Endothelial cell of umbilical vein (primary cell): ENCODE data around the gene PPP2R3C. TPM values are rescaled to one million over a fixed set of nuclear protein-coding genes. Genes with fewer than 3 reads are reported as not detected.

Source experiments
- BruUV-seq: library from RNA; stranded (reverse); fragments of 400-500 nt; replicated peaks from 2 replicates; lab custom pipeline; 2021; lab: Mats Ljungman, UMichigan
- CTCF ChIA-PET: fragments of 300-600, 350-600 bp; sonication (Branson Sonifier 250); formaldehyde crosslinking; loops from one replicate; lab custom pipeline; 2021; ENCODE audit warnings: antibody characterized with exemption, inconsistent platforms; lab: Charles Lee
- POLR2A ChIA-PET: fragments of 300-600, 350-600 bp; sonication (Branson Sonifier 250); formaldehyde crosslinking; loops from one replicate; lab custom pipeline; 2021; ENCODE audit warnings: antibody characterized with exemption, inconsistent platforms; lab: Charles Lee
- DNase-seq: peaks from one replicate; pipeline ENCODE4 v3.0.0-alpha.2; 2011; ENCODE audit warnings: low read depth, low spot score
- FAIRE-seq: peaks from 2 replicates; lab custom pipeline; 2011; peaks lifted over from hg19 to GRCh38; lab: Jason Lieb, UNC
- H2AFZ ChIP-seq: 2 replicates; pipeline ENCODE4 v1.6.0; 2012; ENCODE audit warnings: low read depth, low read length, control low read depth, inconsistent platforms
- H3K27ac ChIP-seq: 2 replicates; pipeline ENCODE4 v1.5.1; 2011; ENCODE audit warnings: low read depth, mild to moderate bottlenecking, control low read depth, low read length, moderate library complexity; ENCODE audit not compliant: insufficient read depth
- H3K27me3 ChIP-seq, 2 experiments: 2 replicates each; pipeline versions ENCODE4 v1.6.0 to v1.6.1; 2011; ENCODE audit warnings: low read length in 2 of 2, mixed read lengths in 1 of 2; ENCODE audit not compliant: control insufficient read depth in 2 of 2, insufficient read depth in 2 of 2
- H3K36me3 ChIP-seq, 2 experiments: 2 replicates in 1 of 2; 3 replicates in 1 of 2; pipeline ENCODE4 v1.5.1; 2011; ENCODE audit warnings: low read length in 2 of 2, mild to moderate bottlenecking in 1 of 2, moderate library complexity in 1 of 2; ENCODE audit not compliant: control insufficient read depth in 2 of 2, insufficient read depth in 2 of 2; ENCODE audit errors: extremely low read depth in 1 of 2
- H3K4me1 ChIP-seq: 3 replicates; pipeline ENCODE4 v1.5.1; 2011; ENCODE audit warnings: mild to moderate bottlenecking, low read length; ENCODE audit not compliant: control insufficient read depth, insufficient read depth; ENCODE audit errors: extremely low read depth
- H3K4me2 ChIP-seq: 2 replicates; pipeline ENCODE4 v1.6.1; 2011; ENCODE audit warnings: low read length, control low read depth, mixed read lengths; ENCODE audit not compliant: insufficient read depth
- H3K4me3 ChIP-seq, 3 experiments: fragments of 200-600 bp in 1 of 3; sonication (generic), shearing (Covaris generic) in 1 of 3; replicated peaks in 1 of 3; 2 replicates each; pipeline ENCODE4 v1.5.1; 2011 to 2016; ENCODE audit warnings: control low read depth in 3 of 3, low read length in 3 of 3, mild to moderate bottlenecking in 2 of 3, inconsistent platforms in 1 of 3, low read depth in 1 of 3, moderate library complexity in 1 of 3; ENCODE audit not compliant: insufficient read depth in 1 of 3
- H3K79me2 ChIP-seq: 2 replicates; pipeline ENCODE4 v1.6.0; 2012; ENCODE audit warnings: low read length, inconsistent platforms; ENCODE audit not compliant: control insufficient read depth, insufficient read depth
- H3K9ac ChIP-seq: replicated peaks from 2 replicates; pipeline ENCODE3; 2011; ENCODE audit warnings: low read length, control low read depth; ENCODE audit not compliant: insufficient read depth; ENCODE audit errors: extremely low read depth
- H3K9me1 ChIP-seq: replicated peaks from 3 replicates; pipeline ENCODE4 v1.6.0; 2011; ENCODE audit warnings: mild to moderate bottlenecking, low read length; ENCODE audit not compliant: control insufficient read depth, insufficient read depth; ENCODE audit errors: extremely low read depth
- H3K9me3 ChIP-seq: replicated peaks from 2 replicates; pipeline ENCODE4 v1.5.1; 2012; ENCODE audit warnings: low read length, inconsistent platforms; ENCODE audit not compliant: control insufficient read depth, insufficient read depth
- H4K20me1 ChIP-seq: replicated peaks from 2 replicates; pipeline ENCODE3; 2011; ENCODE audit warnings: mild to moderate bottlenecking, low read length; ENCODE audit not compliant: control insufficient read depth, insufficient read depth; ENCODE audit errors: extremely low read depth
- EZH2 ChIP-seq: IDR thresholded peaks from 2 replicates; pipeline ENCODE4 v1.6.1; 2012; ENCODE audit warnings: borderline replicate concordance, low read depth, mild to moderate bottlenecking, moderate library complexity, low read length, inconsistent platforms; ENCODE audit not compliant: severe bottlenecking
- FOS ChIP-seq: IDR thresholded peaks from 2 replicates; pipeline ENCODE4 v1.6.1; 2011; ENCODE audit warnings: mild to moderate bottlenecking, low read length, moderate library complexity, borderline replicate concordance; ENCODE audit not compliant: insufficient read depth
- GATA2 ChIP-seq: IDR thresholded peaks from 2 replicates; pipeline ENCODE4 v1.7.0; 2011; ENCODE audit warnings: low read depth, mild to moderate bottlenecking, moderate library complexity, mixed read lengths, low read length; ENCODE audit not compliant: insufficient read length, insufficient read depth
- JUN ChIP-seq: IDR thresholded peaks from 2 replicates; pipeline ENCODE4 v1.6.1; 2011; ENCODE audit warnings: borderline replicate concordance, low read depth; ENCODE audit not compliant: insufficient read length, insufficient read depth
- MYC ChIP-seq: IDR thresholded peaks from one replicate; pipeline ENCODE4 v1.6.1; 2011; ENCODE audit warnings: mild to moderate bottlenecking, low read depth, low read length
- POLR2A ChIP-seq: IDR thresholded peaks from 2 replicates; pipeline ENCODE4 v1.6.1; 2012; ENCODE audit warnings: low read depth, mild to moderate bottlenecking, control low read depth, low read length
- POLR2AphosphoS5 ChIP-seq: IDR thresholded peaks from 2 replicates; pipeline ENCODE4 v1.6.1; 2012; ENCODE audit warnings: low read depth, mild to moderate bottlenecking, control low read depth, low read length, moderate library complexity; ENCODE audit not compliant: insufficient read depth
- dilution Hi-C: fragments of 300-500 bp; cut with MboI; formaldehyde crosslinking; loops from one replicate; pipeline ENCODE4 v1.15.0; 2019; ENCODE audit warnings: low sequenced_read_pairs; ENCODE audit not compliant: extremely low pct_ligation_motif_present
- intact Hi-C: fragments of 100-400 bp; cut with micrococcal nuclease; formaldehyde crosslinking; loops from one replicate; pipeline ENCODE4 v1.10.0; 2022
- polyA plus RNA-seq, 4 experiments: library from polyadenylated mRNA; depleted of rRNA in 3 of 4; stranded (reverse) in 3 of 4; unstranded in 1 of 4; fragments of >200 nt; gene quantifications; 2 replicates each; pipeline versions ENCODE4 v1.2.1 to v1.2.3, GENCODE V29; 2011 to 2012; ENCODE audit warnings: missing spikeins in 1 of 4
- total RNA-seq: library from RNA; stranded (reverse); gene quantifications from 2 replicates; pipeline ENCODE4 v1.2.3, GENCODE V29; 2021
- TF ChIP-seq, protein P1 (sequence below): IDR thresholded peaks from 2 replicates; pipeline ENCODE4 v1.6.1; 2011; ENCODE audit not compliant: insufficient read depth, insufficient read length
- TF ChIP-seq, protein P2 (sequence below), 2 donors: IDR thresholded peaks; 1 replicate in 1 of 2; 2 replicates in 1 of 2; pipeline ENCODE4 v1.5.1; 2011; ENCODE audit warnings: low read length in 2 of 2, mild to moderate bottlenecking in 2 of 2, moderate library complexity in 2 of 2, control low read depth in 1 of 2, inconsistent platforms in 1 of 2, low read depth in 1 of 2; ENCODE audit not compliant: insufficient read depth in 1 of 2; ENCODE audit errors: extremely low read depth in 1 of 2

The PPP2R3C gene
- total and polyA plus RNA-seq, 2 donors (not counting 3 experiments of a cell fraction or from before 2014, with no cell fraction given) = 10.2 to 40.6 TPM

DNA sequence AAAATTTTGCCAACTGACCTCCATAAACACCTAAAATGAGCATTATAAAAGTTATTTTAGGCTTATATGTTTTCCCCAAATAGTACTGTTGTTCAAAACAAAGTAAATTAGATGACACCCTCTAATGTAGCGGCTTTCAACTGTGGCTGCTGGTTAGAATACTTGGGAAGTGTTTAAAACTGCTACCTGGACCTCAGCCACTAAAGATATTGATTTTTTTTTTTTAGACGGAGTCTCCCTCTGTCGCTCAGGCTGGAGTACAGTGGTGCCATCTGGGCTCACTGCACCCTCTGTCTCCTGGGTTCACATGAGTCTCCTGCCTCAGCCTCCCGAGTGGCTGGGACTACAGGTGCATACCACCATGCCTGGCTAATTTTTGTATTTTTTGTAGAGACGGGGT, 16.8 kb upstream of the PPP2R3C start:
- ChIA-PET POLR2A (interaction anchor here (0.9 kb wide), 1 partner anchor 276 kb away, joined by 3 read pairs; no protein-coding TSS in a partner anchor), CTCF (no interaction called here)
- dilution Hi-C loops (no loop called here), intact Hi-C loops (no loop called here)
- Histone ChIP-seq H3K4me2 (no peak overlapping the region), H3K9me3 (no peaks in the 10 kb centered on the region), H3K9me1 (no peaks in the 10 kb centered on the region), H3K9ac (no peak overlapping the region), H3K4me3 (no peak overlapping the region), H3K79me2 (peaks cover 2% of the 10 kb centered on the region), H2AFZ (no peak overlapping the region), H3K27ac (no peak overlapping the region), H4K20me1 (no peaks in the 10 kb centered on the region), H3K27me3 (no peaks in the 10 kb centered on the region), H3K4me1 (no peaks in the 10 kb centered on the region), H3K36me3 (no peaks in the 10 kb centered on the region)
- TF ChIP-seq JUN = no peak
- DNase-seq (no peak), FAIRE-seq (no peak)
- BruUV-seq = no TSS peak

DNA sequence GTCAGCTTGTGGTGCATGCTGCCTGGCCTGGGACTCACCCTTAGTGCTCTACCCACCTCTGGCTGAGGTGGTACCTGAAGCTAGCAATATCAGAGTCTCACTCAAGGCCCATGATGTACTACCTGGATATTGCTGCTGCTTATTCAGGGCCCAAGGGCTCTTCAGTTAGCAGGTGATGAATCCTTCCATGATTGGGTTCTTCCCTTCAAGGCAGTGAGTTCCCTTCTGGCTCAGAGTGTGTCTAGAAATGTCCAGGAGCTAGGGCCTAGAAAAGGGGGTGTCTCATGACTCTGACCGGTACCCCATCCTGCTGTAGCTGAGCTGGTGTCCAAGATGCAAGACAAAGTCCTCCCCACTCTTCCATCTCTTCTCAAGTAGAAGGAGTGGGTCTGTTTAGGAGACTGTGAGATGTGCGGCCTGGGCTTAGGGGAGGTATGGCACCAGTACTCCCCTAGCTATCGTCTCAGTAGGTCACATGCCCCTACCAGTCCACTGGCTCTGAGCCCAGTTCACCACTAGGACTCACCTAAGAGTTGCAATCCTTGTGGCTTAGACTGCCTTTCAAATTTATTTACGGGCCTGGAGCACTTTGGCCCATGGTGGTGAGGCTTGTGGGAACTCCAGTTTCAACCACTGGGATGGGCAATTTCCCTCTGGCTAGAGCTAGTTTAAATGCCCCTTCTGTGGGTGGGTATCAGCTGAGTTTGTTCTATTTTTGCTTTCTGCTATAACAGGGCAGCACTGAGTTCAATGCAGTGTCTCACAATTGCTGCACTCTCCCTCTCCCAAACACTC, 12.7 kb upstream of the PPP2R3C start:
- CTCF ChIA-PET = interaction anchor here (3.2 kb wide), 1 partner anchor 279 kb away, joined by 10 read pairs; no protein-coding TSS in a partner anchor
- POLR2A ChIA-PET = no interaction called here

More for the DNA sequence above, 12.7 kb upstream of the PPP2R3C start:
- intact Hi-C loops = no loop called here
- Histone ChIP-seq H3K9ac (no peak overlapping the region), H3K4me3 (no peak overlapping the region), H4K20me1 (no peaks in the 10 kb centered on the region), H3K4me1 (no peaks in the 10 kb centered on the region), H3K27ac (no peak overlapping the region), H3K9me3 (no peaks in the 10 kb centered on the region), H3K9me1 (no peaks in the 10 kb centered on the region), H3K79me2 (no peaks in the 10 kb centered on the region), H3K36me3 (no peaks in the 10 kb centered on the region), H3K27me3 (no peaks in the 10 kb centered on the region), H2AFZ (no peak overlapping the region), H3K4me2 (no peak overlapping the region)
- BruUV-seq = no TSS peak
- no peak for FAIRE-seq
- dilution Hi-C loops = no loop called here
- DNase-seq = no peak
- TF ChIP-seq EZH2 (no peak), POLR2AphosphoS5 (no peak), MYC (no peak), JUN (no peak), FOS (no peak), POLR2A (no peak), GATA2 (no peak)
- TF ChIP-seq, protein P1, sequence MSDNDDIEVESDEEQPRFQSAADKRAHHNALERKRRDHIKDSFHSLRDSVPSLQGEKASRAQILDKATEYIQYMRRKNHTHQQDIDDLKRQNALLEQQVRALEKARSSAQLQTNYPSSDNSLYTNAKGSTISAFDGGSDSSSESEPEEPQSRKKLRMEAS = no peak
- TF ChIP-seq, protein P2, sequence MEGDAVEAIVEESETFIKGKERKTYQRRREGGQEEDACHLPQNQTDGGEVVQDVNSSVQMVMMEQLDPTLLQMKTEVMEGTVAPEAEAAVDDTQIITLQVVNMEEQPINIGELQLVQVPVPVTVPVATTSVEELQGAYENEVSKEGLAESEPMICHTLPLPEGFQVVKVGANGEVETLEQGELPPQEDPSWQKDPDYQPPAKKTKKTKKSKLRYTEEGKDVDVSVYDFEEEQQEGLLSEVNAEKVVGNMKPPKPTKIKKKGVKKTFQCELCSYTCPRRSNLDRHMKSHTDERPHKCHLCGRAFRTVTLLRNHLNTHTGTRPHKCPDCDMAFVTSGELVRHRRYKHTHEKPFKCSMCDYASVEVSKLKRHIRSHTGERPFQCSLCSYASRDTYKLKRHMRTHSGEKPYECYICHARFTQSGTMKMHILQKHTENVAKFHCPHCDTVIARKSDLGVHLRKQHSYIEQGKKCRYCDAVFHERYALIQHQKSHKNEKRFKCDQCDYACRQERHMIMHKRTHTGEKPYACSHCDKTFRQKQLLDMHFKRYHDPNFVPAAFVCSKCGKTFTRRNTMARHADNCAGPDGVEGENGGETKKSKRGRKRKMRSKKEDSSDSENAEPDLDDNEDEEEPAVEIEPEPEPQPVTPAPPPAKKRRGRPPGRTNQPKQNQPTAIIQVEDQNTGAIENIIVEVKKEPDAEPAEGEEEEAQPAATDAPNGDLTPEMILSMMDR (IDR thresholded peaks at IDR 0.05; ENCODE audit: extremely low read depth in 1 of 2, insufficient read depth in 1 of 2, low read depth in 1 of 2, low read length in 2 of 2) = no peak
